SK-N-MC (cell line): ENCODE measurements around the gene MREG.

ENCODE experiments used
- EZH2 ChIP-seq: fragments of 200-600 bp; sonication (generic); IDR thresholded peaks from one replicate; pipeline ENCODE4 v1.6.1; 2017; ENCODE audit warnings: antibody characterized with exemption
- FOXP2 ChIP-seq: optimal IDR thresholded peaks from 2 replicates; pipeline ENCODE3; 2011; ENCODE audit warnings: mild to moderate bottlenecking, moderate library complexity; ENCODE audit not compliant: insufficient read depth; ENCODE audit errors: extremely low read length, control extremely low read depth
- POLR2AphosphoS5 ChIP-seq: IDR thresholded peaks from 2 replicates; pipeline ENCODE4 v1.6.1; 2012; ENCODE audit warnings: mild to moderate bottlenecking, low read depth, low read length, borderline replicate concordance

DNA sequence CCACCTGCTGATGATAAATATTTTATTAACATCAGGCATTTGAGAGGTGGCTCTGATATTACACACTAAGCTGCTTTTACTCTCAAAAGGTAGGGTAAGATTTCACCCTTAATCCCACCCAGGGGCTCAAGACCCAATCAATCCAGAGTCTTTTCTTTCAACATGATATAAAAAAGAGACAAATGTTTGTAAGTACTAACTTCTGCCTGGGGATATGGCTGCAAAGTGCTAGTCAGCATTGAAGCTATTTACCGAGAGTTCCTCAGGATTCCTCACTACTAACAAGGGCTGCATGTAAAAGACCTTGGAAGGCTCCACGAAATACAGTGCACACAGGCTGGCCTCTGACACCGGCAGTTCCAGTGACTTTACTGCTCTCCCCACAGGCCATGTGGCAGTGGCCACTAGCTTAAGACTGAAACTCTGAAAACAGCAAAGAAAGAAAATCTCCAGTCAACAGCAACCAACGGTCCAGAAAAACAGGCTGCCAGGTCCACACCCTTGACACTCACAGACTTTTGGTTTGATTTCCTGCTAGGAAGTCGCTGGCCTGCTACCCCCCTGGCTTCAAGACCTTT is 11.2 kb downstream of the MREG start:
- TF ChIP-seq POLR2AphosphoS5 (no peak), EZH2 (no peak), FOXP2 (no peak)
